HG02623 (cell line): ENCODE results near the gene CDC14B.
"Not testable (repeated sequence)": the region's sequence is repeated elsewhere in the genome, so short reads cannot be mapped to it uniquely, and the experiment has no call there.

Experiments
- ATAC-seq: cut with Tn5 transposase; IDR thresholded peaks from one replicate; pipeline ENCODE4 v1.9.1; 2021; ENCODE audit warnings: moderate library complexity; ENCODE audit not compliant: unreplicated experiment

The CDC14B gene

GRCh38 chr9:96503374-96503748 lies 116.3 kb downstream of the CDC14B start:
- ATAC-seq, result not testable (repeated sequence)

- no peak for ATAC-seq
Observed at GRCh38 chr9:96502539-96503373, 116.9 kb downstream of the CDC14B start.

- no peak for ATAC-seq
Observed at GRCh38 chr9:96501633-96502538, 117.8 kb downstream of the CDC14B start.

GRCh38 chr9:96500696-96501632 lies 118.7 kb downstream of the CDC14B start:
- ATAC-seq, result no peak

- ATAC-seq, result no peak
Observed at GRCh38 chr9:96499257-96499656, 120.4 kb downstream of the CDC14B start.

GRCh38 chr9:96498796-96499195 lies 120.8 kb downstream of the CDC14B start:
- no peak for ATAC-seq

- ATAC-seq, result no peak
Observed at GRCh38 chr9:96497117-96497399, 122.6 kb downstream of the CDC14B start.

GRCh38 chr9:96496368-96497116 lies 123.1 kb downstream of the CDC14B start:
- ATAC-seq, result no peak

- ATAC-seq, result no peak
Observed at GRCh38 chr9:96495341-96495740, 124.3 kb downstream of the CDC14B start.

- ATAC-seq, result no peak
Observed at GRCh38 chr9:96494215-96494800, 125.3 kb downstream of the CDC14B start.

GRCh38 chr9:96493757-96494156 lies 125.9 kb downstream of the CDC14B start:
- ATAC-seq, result no peak

GRCh38 chr9:96492993-96493531 lies 126.6 kb downstream of the CDC14B start:
- ATAC-seq, result no peak

- no peak for ATAC-seq
Observed at GRCh38 chr9:96491880-96492525, 127.6 kb downstream of the CDC14B start.

GRCh38 chr9:96491079-96491879 lies 128.4 kb downstream of the CDC14B start:
- no peak for ATAC-seq

- ATAC-seq, result no peak
Observed at GRCh38 chr9:96490534-96491078, 129.0 kb downstream of the CDC14B start.

- no peak for ATAC-seq
Observed at GRCh38 chr9:96489482-96489979, 130.1 kb downstream of the CDC14B start.

GRCh38 chr9:96487949-96488348 lies 131.7 kb downstream of the CDC14B start:
- ATAC-seq, result no peak

GRCh38 chr9:96487029-96487396 lies 132.6 kb downstream of the CDC14B start:
- ATAC-seq, result no peak
